IMR-90 (cell line): ENCODE results near the gene CCDC54. TPM values are rescaled to one million over a fixed set of nuclear protein-coding genes. Genes with fewer than 3 reads are reported as not detected.

Experiments used
- ATAC-seq: fragments of 200-7000 bp; cut with Tn5 transposase; 2 replicates; pipeline ENCODE4 v1.9.1; 2020; ENCODE audit warnings: low read depth, mild to moderate bottlenecking, moderate library complexity
- BruUV-seq: library from RNA; stranded (reverse); fragments of 400-500 nt; replicated peaks from 2 replicates; lab custom pipeline; 2021; lab: Mats Ljungman, UMichigan
- CTCF ChIA-PET: fragments of 300-600 bp; formaldehyde crosslinking; extraction: SDS; loops from one replicate; lab custom pipeline; 2021; ENCODE audit warnings: antibody characterized with exemption; lab: Yijun Ruan, JAX
- POLR2A ChIA-PET: fragments of 300-600 bp; sonication (Branson Sonifier 250); formaldehyde crosslinking; loops from one replicate; lab custom pipeline; 2022; ENCODE audit warnings: antibody characterized with exemption; ENCODE audit not compliant: unreplicated experiment; lab: Charles Lee
- DNase-seq: peaks from one replicate; pipeline ENCODE4 v3.0.0; 2013
- H2AFZ ChIP-seq: replicated peaks from 2 replicates; pipeline ENCODE3; 2013; ENCODE audit warnings: low read length, mild to moderate bottlenecking; ENCODE audit not compliant: poor library complexity
- H2AK5ac ChIP-seq: 2 replicates; pipeline ENCODE4 v1.6.1; 2013; ENCODE audit warnings: low read depth, low read length, inconsistent platforms
- H2AK9ac ChIP-seq: replicated peaks from 2 replicates; pipeline ENCODE3; 2013; ENCODE audit warnings: mild to moderate bottlenecking, low read depth, low read length, moderate library complexity; ENCODE audit not compliant: poor library complexity
- H2BK120ac ChIP-seq: 2 replicates; pipeline ENCODE4 v1.6.1; 2013; ENCODE audit warnings: low read depth, low read length, inconsistent platforms
- H2BK15ac ChIP-seq: 3 replicates; pipeline ENCODE4 v1.6.1; 2013; ENCODE audit warnings: low read depth, low read length, inconsistent platforms
- H2BK20ac ChIP-seq: 2 replicates; pipeline ENCODE4 v1.6.1; 2013; ENCODE audit warnings: low read depth, mild to moderate bottlenecking, inconsistent platforms, low read length, moderate library complexity
- H2BK5ac ChIP-seq: 2 replicates; pipeline ENCODE4 v1.6.1; 2013; ENCODE audit warnings: mild to moderate bottlenecking, low read depth, low read length, inconsistent platforms; ENCODE audit not compliant: poor library complexity, severe bottlenecking
- H3K14ac ChIP-seq: replicated peaks from 2 replicates; pipeline ENCODE4 v1.6.1; 2013; ENCODE audit warnings: low read depth, low read length, inconsistent platforms
- H3K18ac ChIP-seq: 2 replicates; pipeline ENCODE4 v1.6.1; 2013; ENCODE audit warnings: low read depth, low read length, control low read depth
- H3K23ac ChIP-seq: 2 replicates; pipeline ENCODE4 v1.6.1; 2013; ENCODE audit warnings: low read depth, low read length, inconsistent platforms
- H3K27ac ChIP-seq: 2 replicates; pipeline ENCODE4 v1.5.1; 2013; ENCODE audit warnings: mild to moderate bottlenecking, control low read depth, low read length; ENCODE audit not compliant: insufficient read depth
- H3K27me3 ChIP-seq: 2 replicates; pipeline ENCODE4 v1.6.1; 2013; ENCODE audit warnings: low read length; ENCODE audit not compliant: control insufficient read depth, insufficient read depth
- H3K36me3 ChIP-seq: 2 replicates; pipeline ENCODE4 v1.6.1; 2013; ENCODE audit warnings: low read length, mixed read lengths; ENCODE audit not compliant: control insufficient read depth, insufficient read depth
- H3K4ac ChIP-seq: 2 replicates; pipeline ENCODE4 v1.6.1; 2013; ENCODE audit warnings: low read depth, low read length, inconsistent platforms
- H3K4me1 ChIP-seq: 2 replicates; pipeline ENCODE4 v1.6.1; 2013; ENCODE audit warnings: low read length, mixed read lengths; ENCODE audit not compliant: control insufficient read depth, insufficient read depth
- H3K4me2 ChIP-seq: 2 replicates; pipeline ENCODE4 v1.6.1; 2013; ENCODE audit warnings: low read depth, mild to moderate bottlenecking, control low read depth, low read length, moderate library complexity
- H3K4me3 ChIP-seq: 2 replicates; pipeline ENCODE4 v1.5.1; 2013; ENCODE audit warnings: low read depth, mild to moderate bottlenecking, control low read depth, low read length, moderate library complexity; ENCODE audit not compliant: insufficient read depth
- H3K56ac ChIP-seq: 2 replicates; pipeline ENCODE4 v1.6.1; 2013; ENCODE audit warnings: low read length, inconsistent platforms; ENCODE audit not compliant: insufficient read depth; ENCODE audit errors: extremely low read depth
- H3K79me1 ChIP-seq, 2 experiments: 2 replicates each; pipeline ENCODE4 v1.6.1; 2013; ENCODE audit warnings: low read length in 2 of 2, inconsistent platforms in 1 of 2, low read depth in 1 of 2
- H3K9ac ChIP-seq: 2 replicates; pipeline ENCODE4 v1.6.1; 2013; ENCODE audit warnings: low read depth, low read length, control low read depth
- H3K9me1 ChIP-seq: 2 replicates; pipeline ENCODE4 v1.6.1; 2013; ENCODE audit warnings: low read length, inconsistent platforms; ENCODE audit not compliant: insufficient read depth
- H3K9me3 ChIP-seq: 2 replicates; pipeline ENCODE4 v1.6.1; 2013; ENCODE audit warnings: low read length; ENCODE audit not compliant: control insufficient read depth, insufficient read depth
- H4K20me1 ChIP-seq: 2 replicates; pipeline ENCODE4 v1.6.1; 2013; ENCODE audit warnings: low read length, inconsistent platforms; ENCODE audit not compliant: insufficient read depth
- H4K5ac ChIP-seq: 2 replicates; pipeline ENCODE4 v1.6.1; 2013; ENCODE audit warnings: mild to moderate bottlenecking, low read depth, low read length, control low read depth
- H4K8ac ChIP-seq, 2 experiments: 2 replicates each; pipeline ENCODE4 v1.6.1; 2013; ENCODE audit warnings: low read depth in 2 of 2, low read length in 2 of 2, control low read depth in 1 of 2, inconsistent platforms in 1 of 2
- H4K91ac ChIP-seq: 2 replicates; pipeline ENCODE4 v1.6.1; 2013; ENCODE audit warnings: low read depth, low read length, inconsistent platforms; ENCODE audit not compliant: insufficient read depth
- CEBPB ChIP-seq: IDR thresholded peaks from 2 replicates; pipeline ENCODE4 v1.6.1; 2012; ENCODE audit warnings: low read depth, low read length, improper control_type of control experiment
- MAZ ChIP-seq: IDR thresholded peaks from 2 replicates; pipeline ENCODE4 v1.6.1; 2012; ENCODE audit warnings: low read depth, mild to moderate bottlenecking, low read length, improper control_type of control experiment, moderate library complexity, borderline replicate concordance
- WGBS, 2 experiments: methylation state at CpG; one replicate each; pipeline versions ENCODE4 v1.1.5 to v1.1.7; 2013; ENCODE audit warnings: missing lambda C conversion rate in 2 of 2; ENCODE audit not compliant: insufficient read length in 1 of 2; ENCODE audit errors: extremely low coverage in 2 of 2; 5-methylcytosine and 5-hydroxymethylcytosine counted together
- dilution Hi-C: fragments of 300-500 bp; cut with HindIII; formaldehyde crosslinking; loops from one replicate; pipeline ENCODE4 v1.14.3; 2018; ENCODE audit warnings: low sequenced_read_pairs; ENCODE audit not compliant: unreplicated experiment
- in situ Hi-C: fragments of 300-500 bp; cut with MboI; formaldehyde crosslinking; loops from 3 replicates; pipeline ENCODE4 v1.14.3; 2019; ENCODE audit warnings: low sequenced_read_pairs, inconsistent platforms, mixed read lengths
- intact Hi-C: fragments of 100-400 bp; cut with micrococcal nuclease; formaldehyde crosslinking; loops from 2 replicates; pipeline ENCODE4 v1.10.0; 2022
- polyA plus RNA-seq, 3 experiments: library from polyadenylated mRNA; depleted of rRNA; stranded (reverse); fragments of >200 nt; gene quantifications; 2 replicates each; pipeline ENCODE4 v1.2.3, GENCODE V29; 2012; ENCODE audit warnings: low replicate concordance in 1 of 3
- total RNA-seq: library from RNA; depleted of rRNA; stranded (reverse); fragments of >200 nt; gene quantifications from 2 replicates; pipeline ENCODE4 v1.2.3, GENCODE V29; 2012

The CCDC54 gene
- total and polyA plus RNA-seq, 2 of the 4 experiments (the other 2 are of a cell fraction) = not detected

- Histone ChIP-seq H3K27ac (peak overlapping the region; percentile 34; the same call in 1 of the 2 replicates), H3K4ac (peak overlapping the region; percentile 73), H4K8ac (peak overlapping the region; percentile 2 to 85; a peak in 3 of 4 replicates), H3K9ac (no peak overlapping the region), H3K4me3 (no peak overlapping the region), H4K5ac (peak overlapping the region; percentile 93), H3K27me3 (no peaks in the 10 kb centered on the region), H2BK20ac (peak overlapping the region; percentile 73), H3K79me1 (no peaks in the 10 kb centered on the region), H4K20me1 (no peaks in the 10 kb centered on the region), H2AK5ac (peak overlapping the region; percentile 72; the same call in 1 of the 2 replicates), H3K14ac (peak overlapping the region; percentile 35), H4K91ac (peak overlapping the region; percentile 74), H2AFZ (peak overlapping the region; percentile 50), H3K23ac (no peak overlapping the region), H2BK15ac (peak overlapping the region; percentile 60; the same call in 2 of the 3 replicates), H3K9me1 (no peaks in the 10 kb centered on the region), H3K36me3 (no peaks in the 10 kb centered on the region), H3K18ac (peak overlapping the region; percentile 89; the same call in 1 of the 2 replicates), H3K4me1 (peaks cover 6% of the 10 kb centered on the region), H2BK5ac (peak overlapping the region; percentile 94), H3K56ac (peak overlapping the region; percentile 40), H3K4me2 (peak overlapping the region; percentile 50; the same call in 1 of the 2 replicates), H2AK9ac (no peak overlapping the region), H3K9me3 (no peaks in the 10 kb centered on the region), H2BK120ac (peak overlapping the region; percentile 93)
- POLR2A ChIA-PET = interaction anchor here (1.0 kb wide), 1 partner anchor 132 kb away, joined by 3 read pairs; no protein-coding TSS in a partner anchor
- WGBS, 2 experiments = 100% methylated on average over 1 of the region's 3 CpGs; no CpG with 5 or more reads in 1 of the 2 experiments
- dilution Hi-C loops (no loop called here), intact Hi-C loops (no loop called here), in situ Hi-C loops (no loop called here)
- peak; percentile 66 for DNase-seq
- ATAC-seq = peak; percentile 94
- CTCF ChIA-PET = interaction anchor here (0.6 to 1.0 kb wide), 2 partner anchors 28 to 121 kb away, joined by 3 read pairs; no protein-coding TSS in a partner anchor
- no TSS peak for BruUV-seq
- TF ChIP-seq CEBPB (0 out of 2 replicates have a peak, but pooled peaks have one; percentile 16), MAZ (no peak)
These were observed 15.4 kb downstream of the CCDC54 start for GRCh38 chr3:107392549-107393165.
